HT1080 (cell line): ENCODE data around the gene TFPI2. TPM values are rescaled to one million over a fixed set of nuclear protein-coding genes. Genes with fewer than 3 reads are reported as not detected.

Source experiments
- DNase-seq: peaks from one replicate; pipeline ENCODE4 v3.0.0-alpha.2; 2015; ENCODE audit warnings: low read depth
- small RNA-seq: library from RNA; depleted of rRNA; stranded (forward); fragments of <200 nt; gene quantifications from one replicate; pipeline ENCODE3, GENCODE V24; 2014
- total RNA-seq: library from RNA; depleted of rRNA; stranded (reverse); fragments of >200 nt; shearing (Covaris generic); gene quantifications from 2 replicates; pipeline ENCODE4 v1.2.3, GENCODE V29; 2014; rRNA removed

The TFPI2 gene
- total RNA-seq, 1 experiment from 2014 or later, result not detected

GRCh38 chr7:93860261-93860660 lies 30.3 kb downstream of the TFPI2 start:
- no peak for DNase-seq

- DNase-seq, result no peak
Measured at GRCh38 chr7:93858857-93859256, 31.7 kb downstream of the TFPI2 start.

GRCh38 chr7:93856323-93856722 lies 34.2 kb downstream of the TFPI2 start:
- DNase-seq, result peak; percentile 74

GRCh38 chr7:93855797-93856196 lies 34.8 kb downstream of the TFPI2 start:
- DNase-seq, result no peak

GRCh38 chr7:93854480-93854879 lies 36.1 kb downstream of the TFPI2 start:
- no peak for DNase-seq

GRCh38 chr7:93851536-93851935 lies 39.0 kb downstream of the TFPI2 start:
- DNase-seq, result no peak

- no peak for DNase-seq
Measured at GRCh38 chr7:93843260-93843659, 47.3 kb downstream of the TFPI2 start.

GRCh38 chr7:93838966-93839365 lies 51.6 kb downstream of the TFPI2 start:
- DNase-seq, result no peak

- DNase-seq, result no peak
Measured at GRCh38 chr7:93837245-93837644, 53.3 kb downstream of the TFPI2 start.

- no peak for DNase-seq
Measured at GRCh38 chr7:93836116-93836515, 54.4 kb downstream of the TFPI2 start.

GRCh38 chr7:93835702-93836101 lies 54.9 kb downstream of the TFPI2 start:
- no peak for DNase-seq

Small RNAs within 50 kb of the gene (small RNA-seq; reads per million reads assigned to genes)
- not detected for gene AC002076.2

Other genes starting within 250 kb of the TFPI2 start
- not detected in 2 replicates for gene GNGT1, start 15.8 kb upstream of the TFPI2 start, total RNA-seq
- gene GNG11, start 31.0 kb upstream of the TFPI2 start, total RNA-seq, result 17.6 and 22.9 TPM in 2 replicates
- 21.0 and 27.2 TPM in 2 replicates for gene BET1, start 113.6 kb upstream of the TFPI2 start, total RNA-seq